GM23338 (cell line): ENCODE measurements around the gene SVIL. TPM values are rescaled to one million over a fixed set of nuclear protein-coding genes. Genes with fewer than 3 reads are reported as not detected.

Source experiments
- ATAC-seq: fragments of 200-7000 bp; cut with Tn5 transposase; 3 replicates; pipeline ENCODE4 v1.9.1; 2020
- DNase-seq: peaks from one replicate; pipeline ENCODE4 v3.0.0-alpha.2; 2015; ENCODE audit warnings: low spot score
- H2AFZ ChIP-seq: fragments of 200-600 bp; sonication (generic); 2 replicates; pipeline ENCODE4 v1.8.0; 2016; ENCODE audit warnings: antibody characterized with exemption, mild to moderate bottlenecking, moderate library complexity
- H3F3A ChIP-seq: fragments of 200-600 bp; sonication (generic); replicated peaks from 2 replicates; pipeline ENCODE4 v1.8.0; 2017; ENCODE audit warnings: antibody characterized with exemption, mixed run types, low read depth
- H3K27ac ChIP-seq: fragments of 200-600 bp; sonication (generic); 2 replicates; pipeline ENCODE4 v1.6.1; 2016; ENCODE audit warnings: low read depth
- H3K27me3 ChIP-seq: fragments of 200-600 bp; sonication (generic); 2 replicates; pipeline ENCODE4 v1.8.0; 2016; ENCODE audit warnings: mild to moderate bottlenecking, mixed run types, moderate library complexity; ENCODE audit not compliant: insufficient read depth
- H3K36me3 ChIP-seq: fragments of 200-600 bp; sonication (generic); 2 replicates; pipeline ENCODE4 v1.8.0; 2016; ENCODE audit warnings: mild to moderate bottlenecking; ENCODE audit not compliant: insufficient read depth
- H3K4me1 ChIP-seq: fragments of 200-600 bp; sonication (generic); 2 replicates; pipeline ENCODE4 v1.8.0; 2016; ENCODE audit warnings: mild to moderate bottlenecking, moderate library complexity; ENCODE audit not compliant: insufficient read depth
- H3K4me2 ChIP-seq: fragments of 200-600 bp; sonication (generic); 2 replicates; pipeline ENCODE4 v1.7.1; 2017; ENCODE audit warnings: mixed run types
- H3K4me3 ChIP-seq: fragments of 200-600 bp; sonication (generic); 2 replicates; pipeline ENCODE4 v1.6.1; 2016; ENCODE audit warnings: mixed run types
- H3K79me2 ChIP-seq: fragments of 200-600 bp; sonication (generic); replicated peaks from 2 replicates; pipeline ENCODE4 v1.8.0; 2017; ENCODE audit warnings: mild to moderate bottlenecking; ENCODE audit not compliant: insufficient read depth
- H3K9me2 ChIP-seq: fragments of 200-600 bp; sonication (generic); 2 replicates; pipeline ENCODE4 v1.8.0; 2017; ENCODE audit not compliant: insufficient read depth
- H4K20me1 ChIP-seq: fragments of 200-600 bp; sonication (generic); replicated peaks from 2 replicates; pipeline ENCODE4 v1.8.0; 2017; ENCODE audit warnings: mild to moderate bottlenecking; ENCODE audit not compliant: insufficient read depth
- H3K27ac Mint-ChIP-seq: 2 replicates; pipeline ENCODE4 v1.8.0; 2020; ENCODE audit warnings: inconsistent platforms, mild to moderate bottlenecking, moderate library complexity, mixed read lengths
- H3K27me3 Mint-ChIP-seq: 3 replicates; pipeline ENCODE4 v1.8.0; 2022; ENCODE audit warnings: low read depth, mild to moderate bottlenecking, moderate library complexity, mixed read lengths, inconsistent platforms; ENCODE audit not compliant: insufficient read depth, poor library complexity
- H3K36me3 Mint-ChIP-seq: 3 replicates; pipeline ENCODE4 v1.8.0; 2021; ENCODE audit warnings: low read depth, mild to moderate bottlenecking, inconsistent platforms, moderate library complexity, mixed read lengths
- H3K4me1 Mint-ChIP-seq: 3 replicates; pipeline ENCODE4 v1.8.0; 2020; ENCODE audit warnings: mild to moderate bottlenecking, inconsistent platforms, mixed read lengths
- H3K4me3 Mint-ChIP-seq: 3 replicates; pipeline ENCODE4 v1.8.0; 2021; ENCODE audit warnings: moderate library complexity, mild to moderate bottlenecking, inconsistent platforms, mixed read lengths
- H3K9me3 Mint-ChIP-seq: 3 replicates; pipeline ENCODE4 v1.8.0; 2020; ENCODE audit warnings: moderate library complexity, mild to moderate bottlenecking, inconsistent platforms, mixed read lengths
- CREB1 ChIP-seq: fragments of 250-450 bp; sonication (Bioruptor Pico); IDR thresholded peaks from 2 replicates; pipeline ENCODE4 v1.5.0; 2020; ENCODE audit warnings: low read depth, mild to moderate bottlenecking, moderate library complexity
- CTCF ChIP-seq, 2 experiments: fragments of 200-600 bp in 1 of 2; sonication (generic) in 1 of 2; conservative IDR thresholded peaks; 2 replicates each; pipeline versions ENCODE4 v1.5.1 to v1.6.1; 2016 to 2017; ENCODE audit warnings: antibody characterized with exemption in 2 of 2, low read depth in 2 of 2, mild to moderate bottlenecking in 2 of 2, moderate library complexity in 1 of 2
- ETS1 ChIP-seq: IDR thresholded peaks from 2 replicates; pipeline ENCODE4 v1.6.1; 2016; ENCODE audit warnings: antibody characterized with exemption
- EZH2 ChIP-seq: fragments of 200-600 bp; sonication (generic); IDR thresholded peaks from one replicate; pipeline ENCODE4 v1.8.0; 2017; ENCODE audit warnings: antibody characterized with exemption, mild to moderate bottlenecking, low read depth; ENCODE audit not compliant: unreplicated experiment
- EZH2phosphoT487 ChIP-seq: fragments of 200-600 bp; sonication (generic); IDR thresholded peaks from one replicate; pipeline ENCODE4 v1.8.1; 2018; ENCODE audit warnings: antibody characterized with exemption; ENCODE audit not compliant: unreplicated experiment
- JUNB ChIP-seq: IDR thresholded peaks from one replicate; pipeline ENCODE4 v1.6.1; 2016; ENCODE audit warnings: antibody characterized with exemption; ENCODE audit not compliant: unreplicated experiment
- NANOG ChIP-seq: IDR thresholded peaks from 2 replicates; pipeline ENCODE4 v1.6.1; 2016; ENCODE audit warnings: antibody characterized with exemption, borderline replicate concordance
- POLR2AphosphoS5 ChIP-seq: IDR thresholded peaks from 2 replicates; pipeline ENCODE4 v1.6.1; 2016; ENCODE audit warnings: antibody characterized with exemption, low read depth
- REST ChIP-seq: IDR thresholded peaks from one replicate; pipeline ENCODE4 v1.6.1; 2018; ENCODE audit warnings: antibody characterized with exemption; ENCODE audit not compliant: unreplicated experiment
- STAT1 ChIP-seq: IDR thresholded peaks from one replicate; pipeline ENCODE4 v1.6.1; 2016; ENCODE audit warnings: antibody characterized with exemption; ENCODE audit not compliant: unreplicated experiment
- ZNF114 ChIP-seq: fragments of 250-450 bp; sonication (Bioruptor Pico); IDR thresholded peaks from 2 replicates; pipeline ENCODE4 v1.5.0; 2020; ENCODE audit warnings: mild to moderate bottlenecking, moderate library complexity
- ZNF331 ChIP-seq: fragments of 250-450 bp; sonication (Bioruptor Pico); IDR thresholded peaks from 2 replicates; pipeline ENCODE4 v1.5.0; 2020; ENCODE audit warnings: low read depth, mild to moderate bottlenecking, moderate library complexity
- ZNF462 ChIP-seq: fragments of 250-450 bp; sonication (Bioruptor Pico); IDR thresholded peaks from 2 replicates; pipeline ENCODE4 v1.5.0; 2020; ENCODE audit warnings: mild to moderate bottlenecking, moderate library complexity
- polyA plus RNA-seq: library from polyadenylated mRNA; unstranded; fragments of >200 nt; fragmentation: Nextera tagmentation; extraction: Ambion mirVana; gene quantifications from 2 replicates; pipeline ENCODE4 v1.2.1, GENCODE V29; 2016
- total RNA-seq: library from RNA; depleted of rRNA; stranded (reverse); fragments of >200 nt; shearing (Covaris generic); gene quantifications from 2 replicates; pipeline ENCODE4 v1.2.3, GENCODE V29; 2014

The SVIL gene
- total and polyA plus RNA-seq, 2 experiments from 2014 or later, result 8.8 to 34.9 TPM

- H3K4me1 Mint-ChIP-seq, result peaks cover 12% of the 10 kb centered on the region
- H3K79me2 ChIP-seq, result no peaks in the 10 kb centered on the region
- H3K27ac Mint-ChIP-seq, result no peak overlapping the region
- H2AFZ ChIP-seq, result no peak overlapping the region
- DNase-seq (no peak), ATAC-seq (no peak)
- no peak overlapping the region for H3K27ac ChIP-seq
- no peaks in the 10 kb centered on the region for H4K20me1 ChIP-seq
- H3K27me3 ChIP-seq, result no peaks in the 10 kb centered on the region
- H3K4me3 ChIP-seq, result no peak overlapping the region
- H3K4me3 Mint-ChIP-seq, result no peak overlapping the region
- no peaks in the 10 kb centered on the region for H3F3A ChIP-seq
- H3K9me3 Mint-ChIP-seq, result peaks cover 29% of the 10 kb centered on the region
- H3K4me2 ChIP-seq, result no peak overlapping the region
- peaks cover 9% of the 10 kb centered on the region for H3K4me1 ChIP-seq
- no peaks in the 10 kb centered on the region for H3K9me2 ChIP-seq
- H3K36me3 ChIP-seq, result no peaks in the 10 kb centered on the region
- H3K27me3 Mint-ChIP-seq, result peaks cover 3% of the 10 kb centered on the region
- TF ChIP-seq CREB1 (no peak), POLR2AphosphoS5 (no peak), JUNB (no peak), REST (no peak), EZH2phosphoT487 (no peak), ZNF331 (no peak), ZNF114 (no peak), NANOG (no peak), ETS1 (no peak), STAT1 (no peak), ZNF462 (CRISPR knock-in tag) (no peak), CTCF (conservative IDR thresholded peaks at IDR 0.05; ENCODE audit: low read depth in 2 of 2) (no peak), EZH2 (no peak)
- peaks cover 32% of the 10 kb centered on the region for H3K36me3 Mint-ChIP-seq
Observed at GRCh38 chr10:29671228-29671780, 36.5 kb upstream of the SVIL start.
